ENCODE measurements around the gene CCDC74B.
"Not testable (repeated sequence)": the region's sequence is repeated elsewhere in the genome, so short reads cannot be mapped to it uniquely, and the experiment has no call there.

Gene CCDC74B

DNA sequence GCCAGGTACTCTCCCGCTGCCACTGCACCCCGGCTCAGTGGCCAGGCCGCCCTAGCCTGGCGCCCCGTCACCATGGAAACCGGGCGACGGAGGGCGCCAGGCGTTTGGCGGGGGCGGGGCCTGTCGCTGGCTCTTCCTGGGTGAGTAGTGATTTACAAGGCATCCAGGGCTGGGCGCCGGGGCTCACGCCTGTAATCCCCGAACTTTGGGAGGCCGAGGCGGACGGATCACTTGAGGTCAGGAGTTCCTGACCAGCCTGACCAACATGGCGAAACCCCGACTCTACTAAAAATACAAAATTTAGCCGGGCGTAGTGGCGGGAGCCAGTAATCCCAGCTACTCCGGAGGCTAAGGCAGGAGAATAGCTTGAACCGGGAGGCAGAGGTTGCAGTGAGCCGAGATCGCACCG is at the start of gene CCDC74B:
CCDC74B (minus strand) TSS at position 107 of the 409 bp plus-strand sequence. CDS start 116 bp downstream, outside the sequence.
- H3K4me3 Mint-ChIP-seq: peak within 1 kb of the TSS; percentile 76
- not testable (repeated sequence) for H3K27ac Mint-ChIP-seq; H3K9me3 Mint-ChIP-seq; H3K27me3 Mint-ChIP-seq (ENCODE audit: low read depth); H3K36me3 Mint-ChIP-seq (ENCODE audit: low read depth)
- peaks cover 14% of the 10 kb centered on the region for H3K4me1 Mint-ChIP-seq (ENCODE audit: low read depth)

DNA sequence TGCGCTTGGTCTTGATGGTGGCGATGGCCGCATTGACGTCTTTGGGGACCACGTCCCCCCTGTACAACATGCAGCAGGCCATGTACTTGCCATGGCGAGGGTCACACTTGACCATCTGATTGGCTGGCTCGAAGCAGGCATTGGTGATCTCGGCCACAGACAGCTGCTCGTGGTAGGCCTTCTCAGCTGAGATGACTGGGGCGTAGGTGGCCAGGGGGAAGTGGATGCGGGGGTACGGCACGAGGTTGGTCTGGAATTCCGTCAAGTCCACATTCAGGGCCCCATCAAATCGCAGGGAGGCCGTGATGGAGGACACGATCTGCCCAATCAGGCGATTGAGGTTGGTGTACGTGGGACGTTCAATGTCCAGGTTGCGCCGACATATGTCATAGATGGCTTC is 48.9 kb upstream of the CCDC74B start:
- H3K27me3 Mint-ChIP-seq (ENCODE audit: low read depth); H3K9me3 Mint-ChIP-seq; H3K4me1 Mint-ChIP-seq (ENCODE audit: low read depth); H3K4me3 Mint-ChIP-seq; H3K27ac Mint-ChIP-seq; H3K36me3 Mint-ChIP-seq (ENCODE audit: low read depth): not testable (repeated sequence)

DNA sequence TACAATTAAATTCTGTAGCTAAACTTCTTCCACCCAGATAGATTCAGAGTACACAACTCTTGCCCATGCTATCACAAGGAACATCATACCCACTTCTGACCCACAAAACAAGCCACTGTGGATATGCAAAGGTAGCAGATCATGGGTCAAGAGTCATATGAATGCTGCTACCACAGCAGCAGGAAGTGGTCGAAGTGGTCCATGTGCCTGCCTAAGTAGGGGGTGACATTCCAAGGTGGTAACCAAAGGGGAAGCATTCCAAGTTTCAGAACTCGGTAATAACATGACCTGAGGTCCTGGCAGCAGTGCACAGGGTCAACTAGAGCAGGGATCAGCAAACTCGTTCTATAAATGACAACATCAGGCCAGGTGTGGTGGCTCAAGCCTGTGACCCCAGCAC is 47.5 kb upstream of the CCDC74B start:
- H3K4me1 Mint-ChIP-seq (ENCODE audit: low read depth); H3K27ac Mint-ChIP-seq; H3K4me3 Mint-ChIP-seq; H3K36me3 Mint-ChIP-seq (ENCODE audit: low read depth); H3K27me3 Mint-ChIP-seq (ENCODE audit: low read depth); H3K9me3 Mint-ChIP-seq: not testable (repeated sequence)

DNA sequence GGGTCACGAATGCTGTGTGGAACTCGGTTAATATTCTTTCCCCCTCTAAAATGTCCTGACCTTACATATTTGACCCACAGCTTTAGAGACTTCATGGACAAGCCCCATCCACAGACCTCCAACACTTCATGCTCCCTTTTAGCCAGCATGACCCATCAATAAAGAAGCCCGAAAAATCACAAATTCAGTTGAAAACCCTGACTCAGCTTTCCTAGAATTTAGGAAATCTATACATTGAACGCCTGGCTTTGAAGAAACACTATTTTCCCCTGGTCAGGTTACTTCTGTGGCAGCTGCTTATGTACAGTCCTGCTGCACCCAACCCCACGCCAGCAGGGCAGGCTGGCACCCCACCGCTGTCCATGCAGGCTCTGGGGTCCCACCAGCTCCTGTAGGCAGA is 46.4 kb upstream of the CCDC74B start:
- H3K9me3 Mint-ChIP-seq; H3K4me3 Mint-ChIP-seq; H3K27ac Mint-ChIP-seq; H3K4me1 Mint-ChIP-seq (ENCODE audit: low read depth); H3K36me3 Mint-ChIP-seq (ENCODE audit: low read depth); H3K27me3 Mint-ChIP-seq (ENCODE audit: low read depth): not testable (repeated sequence)

DNA sequence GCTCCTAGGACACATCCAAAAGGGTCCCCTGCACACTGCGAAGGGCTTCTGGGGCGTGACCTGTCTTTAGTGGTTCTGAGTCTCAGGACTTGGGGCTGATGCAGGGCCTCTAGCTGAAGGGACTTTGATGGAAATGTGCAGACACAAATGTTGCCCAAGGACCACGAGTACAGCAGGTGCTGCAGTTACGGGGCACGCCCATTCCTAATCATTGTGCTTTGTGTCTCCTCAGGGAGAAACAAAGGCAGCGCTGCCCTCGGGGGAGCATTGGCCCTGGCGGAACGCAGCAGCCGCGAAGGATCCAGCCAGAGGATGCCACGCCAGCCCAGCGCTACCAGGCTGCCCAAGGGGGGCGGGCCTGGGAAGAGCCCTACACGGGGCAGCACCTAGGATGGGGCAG is 45.3 kb upstream of the CCDC74B start:
- Mint-ChIP-seq H3K27ac (no peak overlapping the region), H3K27me3 (ENCODE audit: low read depth) (no peaks in the 10 kb centered on the region), H3K4me1 (ENCODE audit: low read depth) (peaks cover 11% of the 10 kb centered on the region), H3K9me3 (no peaks in the 10 kb centered on the region), H3K36me3 (ENCODE audit: low read depth) (peaks cover 6% of the 10 kb centered on the region), H3K4me3 (no peak overlapping the region)

DNA sequence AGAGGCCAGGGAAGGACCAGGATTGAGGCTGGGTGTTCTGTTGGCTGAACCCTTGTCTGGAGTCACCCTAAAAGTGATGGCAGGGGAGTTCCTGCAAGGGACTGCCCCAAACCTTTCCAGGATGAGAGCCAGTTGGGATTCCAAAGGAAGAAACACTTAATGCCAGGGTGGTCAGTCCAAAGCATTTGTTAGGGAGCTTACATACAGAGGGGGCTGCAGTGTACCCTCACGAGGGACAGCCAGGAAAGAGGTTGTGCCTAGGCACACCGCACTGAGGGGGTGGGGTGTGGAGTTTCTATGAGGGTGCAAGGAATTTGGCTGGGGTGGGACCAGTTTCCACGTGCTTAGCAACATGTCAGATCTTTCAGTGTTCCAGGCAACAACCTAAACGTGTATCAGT is 44.0 kb upstream of the CCDC74B start:
- H3K27me3 Mint-ChIP-seq (ENCODE audit: low read depth); H3K27ac Mint-ChIP-seq; H3K36me3 Mint-ChIP-seq (ENCODE audit: low read depth); H3K9me3 Mint-ChIP-seq; H3K4me3 Mint-ChIP-seq: not testable (repeated sequence)
- H3K4me1 Mint-ChIP-seq (ENCODE audit: low read depth): peaks cover 12% of the 10 kb centered on the region

DNA sequence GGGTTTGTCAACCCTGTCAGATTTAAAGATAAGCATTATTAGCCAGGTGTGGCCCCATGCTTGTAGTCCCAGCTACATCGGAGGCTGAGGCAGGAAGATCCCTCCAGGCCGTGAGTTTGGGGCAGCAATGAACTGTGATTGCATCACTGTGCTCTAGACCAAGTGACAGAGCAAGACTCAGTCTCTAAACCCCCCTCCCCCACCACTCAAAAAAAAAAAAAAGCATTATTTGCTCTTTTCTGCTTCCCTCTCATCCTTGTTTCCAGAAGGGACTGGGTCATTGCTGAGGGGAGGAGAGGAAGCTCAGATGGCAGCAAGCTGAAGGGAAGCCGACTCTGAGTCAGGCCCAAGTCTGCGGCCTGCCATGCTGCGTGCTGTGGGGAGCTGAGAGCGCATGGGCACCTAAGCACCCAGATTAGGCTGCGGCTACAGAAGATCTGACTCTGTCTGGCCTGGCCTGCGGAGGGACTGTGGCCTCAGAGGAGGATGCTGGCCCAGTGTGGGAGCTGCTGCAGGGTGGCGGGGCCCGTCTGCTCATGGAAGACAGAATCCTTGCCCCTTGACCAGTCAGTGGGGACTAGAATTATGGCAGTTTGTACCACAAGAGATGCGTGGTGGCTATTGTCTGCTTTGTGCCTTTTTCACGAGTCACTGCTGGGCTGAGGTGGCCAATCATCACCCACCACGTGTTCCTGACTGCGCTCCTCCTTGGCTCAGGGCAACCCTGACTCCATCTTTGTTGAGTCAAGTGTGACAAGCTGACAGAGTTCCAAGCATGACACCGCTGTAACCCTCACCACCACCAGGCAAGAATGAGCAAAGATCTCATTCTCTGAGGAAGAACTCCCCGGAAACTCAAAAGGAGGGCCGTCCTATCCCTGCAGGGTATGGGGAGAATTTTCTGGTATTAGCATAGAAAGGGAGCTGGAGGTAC is 43.2 kb upstream of the CCDC74B start:
- H3K27ac Mint-ChIP-seq; H3K27me3 Mint-ChIP-seq (ENCODE audit: low read depth); H3K9me3 Mint-ChIP-seq; H3K4me3 Mint-ChIP-seq; H3K36me3 Mint-ChIP-seq (ENCODE audit: low read depth): not testable (repeated sequence)
- H3K4me1 Mint-ChIP-seq (ENCODE audit: low read depth): peaks cover 15% of the 10 kb centered on the region

DNA sequence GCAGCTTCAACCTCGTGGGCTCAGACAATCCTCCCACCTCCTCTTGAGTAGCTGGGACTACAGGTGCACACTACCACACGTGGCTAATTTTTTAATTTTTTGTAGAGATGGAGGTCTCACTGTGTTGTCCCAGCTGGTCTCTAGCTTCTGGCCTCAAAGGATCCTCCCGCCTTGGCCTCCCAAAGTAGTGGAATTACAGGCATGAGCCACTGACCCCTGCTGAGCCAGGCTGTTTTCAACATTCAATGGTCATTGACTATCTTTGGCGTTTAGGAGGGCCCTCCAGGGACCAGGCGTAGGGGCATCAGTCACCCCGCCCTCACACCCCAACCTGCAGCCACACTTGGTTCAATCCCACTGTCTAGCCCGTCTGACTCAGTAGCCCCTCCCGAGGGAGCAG is 42.4 kb upstream of the CCDC74B start:
- Mint-ChIP-seq H3K4me3 (no peak overlapping the region), H3K27me3 (ENCODE audit: low read depth) (no peaks in the 10 kb centered on the region), H3K4me1 (ENCODE audit: low read depth) (peaks cover 15% of the 10 kb centered on the region), H3K9me3 (no peaks in the 10 kb centered on the region), H3K27ac (no peak overlapping the region), H3K36me3 (ENCODE audit: low read depth) (peaks cover 8% of the 10 kb centered on the region)

DNA sequence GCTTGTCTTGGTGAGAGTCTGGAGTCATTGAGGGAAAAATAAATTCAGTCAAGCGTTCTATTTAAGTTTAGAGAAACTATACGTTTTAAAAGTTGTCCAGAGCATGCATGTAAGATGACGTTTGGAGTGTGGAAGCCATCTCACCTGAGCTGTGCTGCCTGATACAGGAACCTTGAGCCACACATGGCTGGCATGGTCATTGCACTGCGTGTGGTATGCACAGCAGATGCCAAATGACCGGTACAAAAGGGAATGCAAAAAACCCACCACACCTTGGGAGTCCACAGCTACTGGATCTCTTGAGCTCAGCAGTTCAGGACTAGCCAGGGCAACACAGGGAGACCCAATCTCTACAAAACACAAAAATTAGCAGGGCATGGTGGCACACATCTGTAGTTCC is 41.5 kb upstream of the CCDC74B start:
- no peaks in the 10 kb centered on the region for H3K27me3 Mint-ChIP-seq (ENCODE audit: low read depth)
- no peaks in the 10 kb centered on the region for H3K9me3 Mint-ChIP-seq
- H3K36me3 Mint-ChIP-seq (ENCODE audit: low read depth): peaks cover 6% of the 10 kb centered on the region
- no peak overlapping the region for H3K4me3 Mint-ChIP-seq
- H3K4me1 Mint-ChIP-seq (ENCODE audit: low read depth): peaks cover 14% of the 10 kb centered on the region
- H3K27ac Mint-ChIP-seq: no peak overlapping the region

DNA sequence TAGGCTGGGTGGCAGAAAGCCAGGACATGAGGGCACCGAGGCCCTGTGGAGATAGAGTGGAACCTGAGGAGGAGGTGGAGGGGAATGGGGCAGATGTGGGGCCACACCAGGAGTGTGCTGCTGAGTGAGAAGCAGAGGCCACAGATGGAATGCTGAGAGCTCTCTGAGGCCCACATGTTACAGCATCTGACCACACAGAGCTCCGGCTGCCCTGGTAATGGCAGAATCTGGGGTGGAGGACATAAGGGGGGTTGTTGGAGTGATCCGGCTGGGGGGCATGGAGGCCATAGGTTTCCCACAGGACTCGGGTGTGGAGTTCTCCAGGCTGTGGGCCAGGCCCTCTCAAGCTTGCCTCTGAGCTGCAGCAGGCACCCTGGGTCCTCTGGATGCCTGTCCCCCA is 41.0 kb upstream of the CCDC74B start:
- H3K27ac Mint-ChIP-seq: no peak overlapping the region
- no peak overlapping the region for H3K4me3 Mint-ChIP-seq
- no peaks in the 10 kb centered on the region for H3K9me3 Mint-ChIP-seq
- H3K4me1 Mint-ChIP-seq (ENCODE audit: low read depth): peaks cover 12% of the 10 kb centered on the region
- peaks cover 4% of the 10 kb centered on the region for H3K36me3 Mint-ChIP-seq (ENCODE audit: low read depth)
- no peaks in the 10 kb centered on the region for H3K27me3 Mint-ChIP-seq (ENCODE audit: low read depth)

DNA sequence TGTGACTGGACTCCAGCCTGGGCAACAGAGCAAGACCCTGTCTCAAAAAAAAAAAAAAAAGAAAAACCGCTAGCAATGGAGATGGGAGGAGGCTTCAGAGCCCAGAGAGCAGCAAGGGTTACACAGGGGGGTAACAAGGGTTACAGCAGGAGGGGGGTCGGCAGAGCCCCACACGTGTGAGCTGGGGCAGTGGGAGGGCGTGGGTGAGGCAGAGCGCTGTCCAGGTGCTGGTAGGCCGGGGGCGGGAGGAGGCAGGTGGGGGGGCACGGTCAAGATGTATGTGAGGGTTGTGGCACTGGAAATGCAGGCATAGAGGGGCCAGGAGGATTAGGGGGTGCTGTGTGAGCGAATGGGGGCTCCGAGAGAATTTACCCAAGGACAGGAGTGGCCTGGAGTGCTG is 40.5 kb upstream of the CCDC74B start:
- Mint-ChIP-seq H3K4me1 (ENCODE audit: low read depth) (peaks cover 12% of the 10 kb centered on the region), H3K36me3 (ENCODE audit: low read depth) (peaks cover 4% of the 10 kb centered on the region), H3K27ac (no peak overlapping the region), H3K9me3 (no peaks in the 10 kb centered on the region), H3K4me3 (peak overlapping the region; percentile 4), H3K27me3 (ENCODE audit: low read depth) (no peaks in the 10 kb centered on the region)

DNA sequence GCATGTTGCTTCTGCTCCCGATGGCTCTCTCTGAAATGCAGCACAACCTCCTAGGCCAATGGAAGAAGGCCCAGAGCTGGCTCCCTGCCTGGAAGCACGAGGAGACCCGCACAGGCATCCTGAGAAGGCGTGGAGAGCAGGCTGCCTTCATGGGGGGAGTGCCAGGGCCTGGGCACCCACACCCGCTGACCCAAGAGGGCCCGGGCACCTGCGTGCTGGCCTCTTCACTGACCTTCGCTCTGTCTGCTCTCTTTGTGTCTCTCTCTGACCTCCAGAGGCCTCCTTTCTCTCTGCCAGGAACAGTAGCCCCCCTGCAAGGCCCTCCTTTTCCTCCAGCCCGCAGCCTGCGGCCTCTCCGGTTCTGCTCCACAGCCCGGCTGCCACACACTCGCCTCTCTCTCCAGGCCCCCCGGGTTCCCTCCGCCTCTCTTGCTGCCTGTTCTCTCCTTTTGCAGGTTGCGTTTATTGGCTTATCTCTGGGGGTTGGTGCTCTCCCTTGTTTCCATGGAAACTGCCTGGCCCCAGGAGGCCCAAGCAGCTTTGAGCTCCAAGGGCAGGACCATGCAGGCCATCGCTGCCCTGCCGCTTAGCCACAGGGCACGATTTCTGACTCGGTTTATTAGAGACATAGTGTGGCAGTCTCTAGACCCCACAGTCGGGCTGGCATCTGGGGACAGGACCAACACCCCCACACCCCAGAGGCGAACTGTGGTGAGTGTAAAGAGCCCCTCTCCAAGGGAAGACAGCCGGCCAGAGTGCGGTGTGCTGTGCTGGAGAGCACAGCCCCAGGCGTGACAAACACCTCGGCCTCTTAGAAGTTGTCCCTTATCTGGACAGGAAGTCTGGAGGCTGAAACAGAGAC is 38.8 kb upstream of the CCDC74B start:
- H3K27ac Mint-ChIP-seq: peak overlapping the region; percentile 82
- peak overlapping the region; percentile 84 for H3K4me3 Mint-ChIP-seq
- peaks cover 4% of the 10 kb centered on the region for H3K36me3 Mint-ChIP-seq (ENCODE audit: low read depth)
- H3K9me3 Mint-ChIP-seq: no peaks in the 10 kb centered on the region
- no peaks in the 10 kb centered on the region for H3K27me3 Mint-ChIP-seq (ENCODE audit: low read depth)
- H3K4me1 Mint-ChIP-seq (ENCODE audit: low read depth): peaks cover 12% of the 10 kb centered on the region

DNA sequence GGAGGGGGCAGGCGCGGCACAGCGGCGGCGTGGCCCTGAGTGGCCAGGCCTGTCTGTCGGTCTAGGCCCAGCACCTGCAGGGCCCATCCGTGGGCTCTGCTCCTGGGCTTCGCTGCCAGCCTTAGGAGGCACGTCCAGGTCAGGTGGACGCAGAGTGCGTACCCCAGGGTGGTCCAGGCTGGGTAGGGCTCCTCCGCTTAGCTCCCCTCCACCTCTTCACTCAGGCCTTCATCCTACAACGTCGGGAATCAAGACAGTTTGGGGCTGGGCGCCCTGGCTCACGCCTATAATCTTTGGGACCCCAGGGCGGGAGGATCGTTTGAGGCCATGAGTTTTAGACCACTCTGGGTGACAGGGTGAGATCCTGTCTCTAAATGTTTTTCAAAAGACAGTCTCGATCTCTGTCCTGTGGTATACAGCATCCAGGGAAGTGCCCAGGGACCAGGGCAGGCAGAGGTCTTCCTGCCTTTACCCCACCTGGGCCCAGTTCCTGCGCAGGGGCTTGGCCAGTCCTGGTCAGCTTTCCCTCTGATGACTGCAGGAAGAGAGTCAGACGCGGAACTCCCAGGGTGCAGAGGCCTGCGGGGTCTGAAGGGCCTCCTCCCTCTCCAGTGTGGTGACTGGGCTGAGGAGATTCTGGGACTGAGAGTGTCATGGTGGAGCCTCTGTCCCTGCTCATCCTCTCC is 38.1 kb upstream of the CCDC74B start:
- Mint-ChIP-seq H3K27ac (peak overlapping the region; percentile 77), H3K4me3 (peak overlapping the region; percentile 84), H3K4me1 (ENCODE audit: low read depth) (peaks cover 12% of the 10 kb centered on the region)
- not testable (repeated sequence) for H3K27me3 Mint-ChIP-seq (ENCODE audit: low read depth); H3K9me3 Mint-ChIP-seq; H3K36me3 Mint-ChIP-seq (ENCODE audit: low read depth)

DNA sequence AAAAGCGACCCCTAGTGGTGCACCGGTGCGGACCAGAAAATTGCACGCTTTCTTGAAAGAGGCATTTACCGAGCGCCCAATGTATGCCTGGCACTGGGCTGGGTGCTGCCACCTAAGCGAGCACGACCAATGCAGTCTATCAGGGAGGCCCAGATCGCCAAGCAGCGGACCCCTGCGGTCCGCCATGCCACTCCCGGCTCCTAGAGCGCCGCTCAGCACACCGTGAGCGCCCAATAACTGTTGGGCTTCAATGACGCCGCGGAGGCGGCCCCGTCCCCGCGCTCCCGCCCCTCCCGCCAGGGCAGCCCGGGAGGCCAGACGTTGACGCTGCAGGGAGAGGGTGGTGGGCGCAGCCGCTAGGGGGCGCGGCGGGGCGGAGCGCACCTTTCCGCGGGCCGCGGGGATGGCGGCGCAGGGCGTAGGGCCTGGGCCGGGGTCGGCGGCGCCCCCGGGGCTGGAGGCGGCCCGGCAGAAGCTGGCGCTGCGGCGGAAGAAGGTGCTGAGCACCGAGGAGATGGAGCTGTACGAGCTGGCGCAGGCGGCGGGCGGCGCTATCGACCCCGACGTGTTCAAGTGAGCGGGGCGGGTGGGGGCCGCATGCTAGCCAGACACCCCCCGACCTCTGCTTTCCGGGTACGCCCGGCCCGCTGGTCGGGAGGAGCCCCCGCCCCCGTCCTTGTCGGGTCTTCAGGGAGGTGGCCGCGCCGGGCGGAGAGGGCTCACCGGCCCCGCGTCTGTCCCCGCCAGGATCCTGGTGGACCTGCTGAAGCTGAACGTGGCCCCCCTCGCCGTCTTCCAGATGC is 37.2 kb upstream of the CCDC74B start, which contains the start of gene MZT2B:
MZT2B (plus strand) TSS at position 383 of the 803 bp plus-strand sequence; CDS start at position 404, 21 bp downstream.
- Mint-ChIP-seq H3K4me1 (ENCODE audit: low read depth) (peaks cover 15% of the 10 kb centered on the region), H3K4me3 (peak within 1 kb of the TSS; percentile 90), H3K27ac (peak within 1 kb of the TSS; percentile 95)

More for the DNA sequence above, 37.2 kb upstream of the CCDC74B start, which contains the start of gene MZT2B:
- H3K27me3 Mint-ChIP-seq (ENCODE audit: low read depth); H3K36me3 Mint-ChIP-seq (ENCODE audit: low read depth); H3K9me3 Mint-ChIP-seq: not testable (repeated sequence)
